K562 (cell line): ENCODE results near the gene TCF7. TPM values are rescaled to one million over a fixed set of nuclear protein-coding genes. Genes with fewer than 3 reads are reported as not detected.

ENCODE experiments used
- ATAC-seq: fragments of 200-7000 bp; cut with Tn5 transposase; 3 replicates; pipeline ENCODE4 v1.9.1; 2020; ENCODE audit warnings: moderate library complexity
- BruUV-seq: library from RNA; stranded (reverse); fragments of 400-500 nt; replicated peaks from 2 replicates; lab custom pipeline; 2021; lab: Mats Ljungman, UMichigan
- CTCF ChIA-PET: fragments of 300-600 bp; formaldehyde crosslinking; extraction: SDS; loops from one replicate; lab custom pipeline; 2021; ENCODE audit warnings: low intra/inter-chr PET ratio; lab: Yijun Ruan, JAX
- POLR2A ChIA-PET: fragments of 300-600, 350-650 bp; sonication (Branson Sonifier 250); formaldehyde crosslinking; extraction: SDS; loops from one replicate; lab custom pipeline; 2021; ENCODE audit warnings: antibody characterized with exemption, inconsistent platforms; lab: Yijun Ruan, JAX
- DNase-seq, 4 experiments: peaks; one replicate each; pipeline versions ENCODE4 v3.0.0 to v3.0.0-alpha.2; 2011 to 2018; ENCODE audit warnings: low spot score in 3 of 4, mixed read lengths in 3 of 4; ENCODE audit errors: extremely low read depth in 1 of 4
- FAIRE-seq: peaks from 2 replicates; lab custom pipeline; 2011; peaks lifted over from hg19 to GRCh38; lab: Jason Lieb, UNC
- H2AFZ ChIP-seq: 2 replicates; pipeline ENCODE4 v1.6.0; 2011; ENCODE audit warnings: low read depth, low read length, control low read depth, inconsistent platforms
- H3K27ac ChIP-seq: fragments of 200-600 bp; 3 replicates; pipeline ENCODE4 v1.8.0; 2011; ENCODE audit warnings: low read depth, mild to moderate bottlenecking, control low read depth, inconsistent platforms, low read length, moderate library complexity, mixed read lengths; ENCODE audit errors: extremely low read depth
- H3K27me3 ChIP-seq, 2 experiments: fragments of 300-600 bp in 1 of 2; 2 replicates in 1 of 2; 3 replicates in 1 of 2; pipeline versions ENCODE4 v1.6.0 to v1.8.0; 2011; ENCODE audit warnings: inconsistent platforms in 2 of 2, low read length in 2 of 2, mild to moderate bottlenecking in 1 of 2, mixed read lengths in 1 of 2, moderate library complexity in 1 of 2; ENCODE audit not compliant: control insufficient read depth in 2 of 2, insufficient read depth in 2 of 2
- H3K36me3 ChIP-seq: fragments of 300-600 bp; 3 replicates; pipeline ENCODE4 v1.8.0; 2011; ENCODE audit warnings: mild to moderate bottlenecking, low read length, inconsistent platforms; ENCODE audit not compliant: control insufficient read depth, insufficient read depth
- H3K4me1 ChIP-seq, 2 experiments: fragments of 200-600 bp in 1 of 2; replicated peaks in 1 of 2; 2 replicates in 1 of 2; 3 replicates in 1 of 2; pipeline versions ENCODE4 v1.5.1 to v1.8.0; 2011; ENCODE audit warnings: inconsistent platforms in 2 of 2, low read length in 2 of 2, mild to moderate bottlenecking in 1 of 2, mixed read lengths in 1 of 2, moderate library complexity in 1 of 2; ENCODE audit not compliant: control insufficient read depth in 2 of 2, insufficient read depth in 2 of 2
- H3K4me2 ChIP-seq: 2 replicates; pipeline ENCODE4 v1.6.1; 2011; ENCODE audit warnings: low read length, control low read depth, inconsistent platforms, mixed read lengths; ENCODE audit not compliant: insufficient read depth
- H3K4me3 ChIP-seq: fragments of 200-600 bp; sonication (generic), shearing (Covaris generic); 2 replicates; pipeline ENCODE4 v1.5.1; 2016; ENCODE audit warnings: control low read depth, inconsistent platforms
- H3K79me2 ChIP-seq: fragments of 200-600 bp; 3 replicates; pipeline ENCODE4 v1.8.0; 2011; ENCODE audit warnings: low read length, inconsistent platforms; ENCODE audit not compliant: control insufficient read depth, insufficient read depth
- H3K9ac ChIP-seq, 2 experiments: 2 replicates each; pipeline versions ENCODE4 v1.6.0 to v1.6.1; 2011; ENCODE audit warnings: low read depth in 2 of 2, low read length in 2 of 2, control low read depth in 1 of 2, inconsistent platforms in 1 of 2, mild to moderate bottlenecking in 1 of 2, mixed read lengths in 1 of 2; ENCODE audit not compliant: insufficient read depth in 1 of 2
- H3K9me1 ChIP-seq: one replicate; pipeline ENCODE4 v1.6.0; 2011; ENCODE audit warnings: inconsistent platforms, mild to moderate bottlenecking, low read length, moderate library complexity; ENCODE audit not compliant: control insufficient read depth, insufficient read depth
- H3K9me3 ChIP-seq: replicated peaks from 2 replicates; pipeline ENCODE4 v1.5.1; 2011; ENCODE audit warnings: low read depth, low read length, inconsistent platforms; ENCODE audit not compliant: control insufficient read depth, insufficient read depth
- H4K20me1 ChIP-seq: replicated peaks from 2 replicates; pipeline ENCODE4 v1.6.1; 2011; ENCODE audit warnings: low read length, inconsistent platforms, mixed read lengths; ENCODE audit not compliant: control insufficient read depth, insufficient read depth
- GTF2E2 ChIP-seq: fragments of 200-800 bp; sonication (Bioruptor generic); IDR thresholded peaks from 2 replicates; pipeline ENCODE4 v1.6.1; 2016; ENCODE audit warnings: missing genetic modification characterization, missing compliant biosample characterization
- SIN3B ChIP-seq: fragments of 450-650 bp; IDR thresholded peaks from 2 replicates; pipeline ENCODE4 v1.6.1; 2017; ENCODE audit warnings: low read depth, mild to moderate bottlenecking, moderate library complexity
- SMAD1 ChIP-seq: fragments of 150-350 bp; IDR thresholded peaks from 2 replicates; pipeline ENCODE4 v1.6.1; 2014; ENCODE audit warnings: low read length, low read depth; ENCODE audit not compliant: partially characterized antibody
- SRSF1 ChIP-seq: fragments of 200-400 bp; formaldehyde crosslinking; IDR thresholded peaks from 2 replicates; pipeline ENCODE4 v1.6.1; 2017; ENCODE audit warnings: mild to moderate bottlenecking, low read depth, low read length, moderate library complexity
- ZBTB43 ChIP-seq: sonication (generic); formaldehyde crosslinking; IDR thresholded peaks from 2 replicates; pipeline ENCODE4 v1.8.0; 2023; ENCODE audit warnings: mild to moderate bottlenecking, missing genetic modification reagents
- WGBS: fragments of 100-300 bp; shearing (Covaris generic); methylation state at CpG from one replicate; pipeline ENCODE4 v1.1.6; 2016; ENCODE audit warnings: low coverage, mixed read lengths; ENCODE audit not compliant: insufficient coverage; ENCODE audit errors: missing lambda C conversion rate; 5-methylcytosine and 5-hydroxymethylcytosine counted together
- in situ Hi-C: fragments of 300-500 bp; cut with MboI; formaldehyde crosslinking; loops from 4 replicates; pipeline ENCODE4 v1.15.0; 2018; ENCODE audit warnings: inconsistent platforms, mixed read lengths
- intact Hi-C: fragments of 100-400 bp; cut with micrococcal nuclease; formaldehyde crosslinking; loops from 2 replicates; pipeline ENCODE4 v1.14.2; 2022
- polyA plus RNA-seq, 8 experiments: library from polyadenylated mRNA; depleted of rRNA in 4 of 8; stranded (reverse) in 5 of 8; unstranded in 3 of 8; fragments of >200 nt; fragmentation: Nextera tagmentation in 2 of 8; fragmentation: Illumina TruSeq in 1 of 8; extraction: Ambion mirVana in 2 of 8; extraction: Trizol in 1 of 8; gene quantifications; 2 replicates each; pipeline versions ENCODE4 v1.2.1 to v1.2.3, GENCODE V29; 2011 to 2014; ENCODE audit warnings: inconsistent platforms in 1 of 8, missing spikeins in 1 of 8
- total RNA-seq, 7 experiments: library from RNA; depleted of rRNA in 6 of 7; stranded (reverse); fragments of >200 nt in 6 of 7; fragmentation: Illumina TruSeq in 2 of 7; extraction: Trizol in 2 of 7; gene quantifications; 2 replicates each; pipeline versions ENCODE4 v1.2.1 to v1.2.3, GENCODE V29; 2011 to 2021; ENCODE audit warnings: low replicate concordance in 1 of 7

TCF7 gene
- total and polyA plus RNA-seq, 9 of the 15 experiments (the other 6 are each of a cell fraction or from before 2014, with no cell fraction given): 1.6 to 14.9 (median 4.2) TPM

- TF ChIP-seq GTF2E2 (tag) (no peak), ZBTB43 (no peak), SIN3B (no peak), SRSF1 (no peak), SMAD1 (no peak)
- H3K4me1 ChIP-seq: no peaks in the 10 kb centered on the region
- no peak for DNase-seq
- H3K79me2 ChIP-seq: no peaks in the 10 kb centered on the region
- no TSS peak for BruUV-seq
- H3K27me3 ChIP-seq: peaks cover 26 to 67% of the 10 kb centered on the region in 2 experiments
- WGBS: 8% methylated on average over 18 of the region's 19 CpGs
- POLR2A ChIA-PET: interaction anchor here (0.6 to 1.0 kb wide), 2 partner anchors 9 to 14 kb away, joined by 3 to 4 read pairs; no protein-coding TSS in a partner anchor
- intact Hi-C loops (no loop called here), in situ Hi-C loops (no loop called here)
- H3K4me2 ChIP-seq: no peak overlapping the region
- H2AFZ ChIP-seq: no peak overlapping the region
- H3K36me3 ChIP-seq: no peaks in the 10 kb centered on the region
- H3K4me3 ChIP-seq: no peak overlapping the region
- H3K9ac ChIP-seq: 0 out of 4 replicates have a peak overlapping the region, but pooled peaks of 1 of the 2 experiments have one; percentile 17
- no peak for FAIRE-seq
- no peak overlapping the region for H3K27ac ChIP-seq
- no peaks in the 10 kb centered on the region for H3K9me1 ChIP-seq
- no peaks in the 10 kb centered on the region; the same call in 1 of the 2 replicates for H4K20me1 ChIP-seq
- CTCF ChIA-PET: no interaction called here
- no peaks in the 10 kb centered on the region for H3K9me3 ChIP-seq
- ATAC-seq: no peak
Observed at GRCh38 chr5:134079748-134080581, 34.5 kb upstream of the TCF7 start.
